ENCODE results near the gene B3GALT4.

DNA sequence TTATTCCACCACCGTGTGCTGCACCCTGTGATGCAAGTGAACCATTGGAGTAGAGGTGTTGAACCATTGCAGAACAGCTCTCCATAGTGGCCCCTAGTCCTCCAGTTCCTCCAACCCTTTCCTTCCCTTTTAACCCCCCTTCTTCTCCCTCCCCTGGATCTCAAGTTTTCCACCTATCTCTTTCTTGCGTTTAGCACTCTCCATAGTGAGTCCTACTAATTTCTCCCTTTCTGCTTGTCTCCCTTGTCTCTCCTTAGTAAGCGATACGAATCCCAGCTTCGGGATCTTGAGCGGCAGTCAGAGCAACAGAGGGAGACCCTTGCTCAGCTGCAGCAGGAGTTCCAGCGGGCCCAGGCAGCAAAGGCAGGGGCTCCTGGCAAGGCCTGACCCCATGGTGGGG is 13.5 kb downstream of the B3GALT4 start:
- TF ChIP-seq, protein P1, sequence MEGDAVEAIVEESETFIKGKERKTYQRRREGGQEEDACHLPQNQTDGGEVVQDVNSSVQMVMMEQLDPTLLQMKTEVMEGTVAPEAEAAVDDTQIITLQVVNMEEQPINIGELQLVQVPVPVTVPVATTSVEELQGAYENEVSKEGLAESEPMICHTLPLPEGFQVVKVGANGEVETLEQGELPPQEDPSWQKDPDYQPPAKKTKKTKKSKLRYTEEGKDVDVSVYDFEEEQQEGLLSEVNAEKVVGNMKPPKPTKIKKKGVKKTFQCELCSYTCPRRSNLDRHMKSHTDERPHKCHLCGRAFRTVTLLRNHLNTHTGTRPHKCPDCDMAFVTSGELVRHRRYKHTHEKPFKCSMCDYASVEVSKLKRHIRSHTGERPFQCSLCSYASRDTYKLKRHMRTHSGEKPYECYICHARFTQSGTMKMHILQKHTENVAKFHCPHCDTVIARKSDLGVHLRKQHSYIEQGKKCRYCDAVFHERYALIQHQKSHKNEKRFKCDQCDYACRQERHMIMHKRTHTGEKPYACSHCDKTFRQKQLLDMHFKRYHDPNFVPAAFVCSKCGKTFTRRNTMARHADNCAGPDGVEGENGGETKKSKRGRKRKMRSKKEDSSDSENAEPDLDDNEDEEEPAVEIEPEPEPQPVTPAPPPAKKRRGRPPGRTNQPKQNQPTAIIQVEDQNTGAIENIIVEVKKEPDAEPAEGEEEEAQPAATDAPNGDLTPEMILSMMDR (conservative IDR thresholded peaks at IDR 0.05; ENCODE audit: low read depth, low read length), result no peak
- no peak for TF ChIP-seq EZH2 (IDR thresholded peaks at IDR 0.05; ENCODE audit: low read length, unreplicated experiment)
- TF ChIP-seq EZH2phosphoT487 (IDR thresholded peaks at IDR 0.05; ENCODE audit: borderline replicate concordance, low read length), result no peak

Data from PC-3 (cell line).